Measurements from ENCODE around the gene KLC1. TPM values are rescaled to one million over a fixed set of nuclear protein-coding genes. Genes with fewer than 3 reads are reported as not detected.

The KLC1 gene
- total and polyA plus RNA-seq, 2 of the 13 experiments (the other 11 are each of a cell fraction or from before 2014, with no cell fraction given): 53.2 to 63.5 TPM

GRCh38 chr14:103628684-103629502, at the start of gene KLC1 (continued):
- TF ChIP-seq PAX8 (CRISPR knock-in tag; IDR thresholded peaks at IDR 0.05; ENCODE audit: borderline replicate concordance) (no peak), ZBTB3 (CRISPR knock-in tag; IDR thresholded peaks at IDR 0.05; ENCODE audit: borderline replicate concordance, low read depth) (peak; percentile 52; the same call in 1 of the 2 replicates), ZNF580 (CRISPR knock-in tag; IDR thresholded peaks at IDR 0.05; ENCODE audit: borderline replicate concordance, low read depth) (peak; percentile 51; the same call in 1 of the 2 replicates), SOX13 (IDR thresholded peaks at IDR 0.05) (no peak), SOX13 (CRISPR knock-in tag; conservative IDR thresholded peaks at IDR 0.05 in 1 of 2, IDR thresholded peaks at IDR 0.05 in 1 of 2) (0 out of 4 replicates have a peak, but pooled peaks of 1 of the 2 experiments have one; percentile 29), ATF6 (CRISPR knock-in tag; conservative IDR thresholded peaks at IDR 0.05) (peak; percentile 57; the same call in 1 of the 2 replicates), HNF1A (IDR thresholded peaks at IDR 0.05; ENCODE audit: low read depth) (no peak), HNF1A (CRISPR knock-in tag; IDR thresholded peaks at IDR 0.05; ENCODE audit: borderline replicate concordance) (no peak), PHF21A (CRISPR knock-in tag; IDR thresholded peaks at IDR 0.05) (peak; percentile 16; the same call in 1 of the 2 replicates), NFYB (CRISPR knock-in tag; IDR thresholded peaks at IDR 0.05) (no peak), ZNF678 (CRISPR knock-in tag; IDR thresholded peaks at IDR 0.05) (peak; percentile 74; the same call in 1 of the 2 replicates), GZF1 (CRISPR knock-in tag; IDR thresholded peaks at IDR 0.05) (0 out of 2 replicates have a peak, but pooled peaks have one; percentile 6), TEAD2 (CRISPR knock-in tag; IDR thresholded peaks at IDR 0.05) (0 out of 2 replicates have a peak, but pooled peaks have one; percentile 46), ZNF879 (CRISPR knock-in tag; IDR thresholded peaks at IDR 0.05) (no peak; the same call in 1 of the 2 replicates), ZNF776 (CRISPR knock-in tag; IDR thresholded peaks at IDR 0.05) (peak; percentile 23; the same call in 1 of the 2 replicates), GTF2F1 (IDR thresholded peaks at IDR 0.05; ENCODE audit: low read length) (no peak), MYPOP (CRISPR knock-in tag; IDR thresholded peaks at IDR 0.05) (peak; percentile 12; the same call in 1 of the 2 replicates), ZNF275 (CRISPR knock-in tag; IDR thresholded peaks at IDR 0.05; ENCODE audit: borderline replicate concordance) (peak; percentile 24; the same call in 1 of the 2 replicates), TOPORS (CRISPR knock-in tag; IDR thresholded peaks at IDR 0.05) (peak; percentile 61; the same call in 1 of the 2 replicates)

All from HepG2 (cell line).